HPDE6-E6E7 (cell line): Measurements from ENCODE around the gene ZNF436.

ENCODE experiments used
- DNase-seq: peaks from one replicate; pipeline ENCODE4 v3.0.0; 2011; ENCODE audit warnings: missing footprints; ENCODE audit errors: extremely low spot score

The ZNF436 gene

DNA sequence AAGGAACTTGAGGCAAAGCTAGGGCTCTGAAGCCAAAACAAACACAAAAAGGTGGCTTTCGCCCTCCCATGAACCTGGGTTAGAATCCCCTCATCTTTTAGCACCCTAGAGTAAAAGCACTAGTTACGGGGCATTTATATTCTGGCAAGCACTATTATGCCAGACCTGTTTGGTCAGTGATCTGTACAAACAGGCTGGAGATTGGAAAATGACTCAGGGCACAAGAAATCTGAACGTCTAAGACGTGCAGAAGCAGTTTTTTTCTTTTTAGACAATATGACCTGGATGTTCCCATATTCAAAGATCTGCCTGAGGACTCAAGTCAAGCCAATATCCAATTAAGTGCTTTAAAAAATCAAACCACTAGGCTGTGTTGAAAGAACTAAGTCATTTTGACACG lies 3.0 kb downstream of the ZNF436 start:
- no peak for DNase-seq

- no peak for DNase-seq
These were observed 3.5 kb downstream of the ZNF436 start for GRCh38 chr1:23366146-23366545.

DNA sequence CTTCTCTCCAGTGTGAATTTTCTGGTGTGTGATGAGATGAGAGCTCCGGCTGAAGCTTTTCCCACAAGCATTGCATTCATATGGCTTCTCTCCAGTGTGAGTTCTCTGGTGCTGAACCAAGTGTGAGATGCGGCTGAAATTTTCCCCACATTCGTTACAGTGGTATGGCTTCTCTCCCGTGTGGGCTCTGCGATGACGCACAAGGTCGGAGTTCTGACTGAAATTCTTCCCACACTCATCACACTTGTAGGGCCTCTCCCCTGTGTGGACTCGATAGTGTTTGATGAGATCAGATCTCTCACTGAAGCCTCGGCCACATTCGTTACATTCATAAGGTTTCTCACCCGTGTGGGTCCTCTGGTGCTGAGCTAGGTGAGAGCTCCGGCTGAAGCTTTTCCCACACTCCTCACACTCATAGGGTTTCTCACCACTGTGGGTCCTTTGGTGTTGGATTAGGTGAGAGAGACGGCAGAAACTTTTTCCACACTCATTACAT lies 7.4 kb downstream of the ZNF436 start:
- no peak for DNase-seq

DNA sequence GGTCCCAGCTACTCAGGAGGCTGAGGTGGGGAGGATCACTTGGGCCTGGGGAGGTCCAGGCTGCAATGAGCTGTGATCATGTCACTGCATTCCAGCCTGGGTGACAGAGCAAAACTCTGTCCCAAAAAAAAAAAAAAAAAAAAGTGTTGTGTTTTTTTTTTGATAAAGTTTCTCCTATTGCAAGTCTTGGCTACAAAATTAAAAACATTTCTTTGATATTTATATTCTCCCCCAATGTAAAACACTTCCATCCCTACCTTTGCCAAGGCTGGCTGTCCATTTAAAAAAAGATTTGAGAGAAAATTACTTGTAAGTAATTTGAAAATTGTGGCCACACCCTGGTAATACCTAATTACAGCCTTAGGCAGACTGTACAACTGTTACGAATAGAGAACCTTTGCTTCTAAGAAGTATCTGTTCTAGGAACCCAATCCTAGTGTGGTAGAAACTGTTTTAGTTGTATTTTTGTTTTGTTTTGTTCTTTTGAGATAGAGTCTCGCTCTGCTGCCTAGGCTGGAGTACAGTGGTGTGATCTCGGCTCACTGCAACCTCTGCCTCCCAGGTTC lies 11.2 kb downstream of the ZNF436 start:
- DNase-seq = no peak

GRCh38 chr1:23357138-23357908 lies 12.3 kb downstream of the ZNF436 start:
- DNase-seq = no peak

GRCh38 chr1:23356471-23357137 lies 13.0 kb downstream of the ZNF436 start:
- DNase-seq = no peak

DNA sequence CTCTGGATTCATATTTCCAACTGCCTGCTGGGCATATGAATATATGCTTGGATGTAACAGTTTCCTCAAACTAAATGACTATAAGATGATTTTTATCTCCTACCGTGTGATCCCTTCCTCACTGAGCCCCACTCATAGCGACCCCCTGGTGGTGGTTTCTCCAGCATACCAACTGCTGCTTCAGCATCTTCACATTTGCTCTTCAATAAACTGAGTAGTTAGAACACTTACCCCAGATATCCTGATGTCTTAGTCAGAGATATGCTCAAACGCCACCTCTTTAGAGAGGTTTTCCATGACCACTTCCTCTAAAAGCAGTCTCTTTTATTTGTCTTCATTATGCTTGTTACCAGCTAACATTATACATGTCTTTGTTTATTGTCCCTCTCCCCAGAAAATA lies 15.4 kb downstream of the ZNF436 start:
- DNase-seq = no peak

DNA sequence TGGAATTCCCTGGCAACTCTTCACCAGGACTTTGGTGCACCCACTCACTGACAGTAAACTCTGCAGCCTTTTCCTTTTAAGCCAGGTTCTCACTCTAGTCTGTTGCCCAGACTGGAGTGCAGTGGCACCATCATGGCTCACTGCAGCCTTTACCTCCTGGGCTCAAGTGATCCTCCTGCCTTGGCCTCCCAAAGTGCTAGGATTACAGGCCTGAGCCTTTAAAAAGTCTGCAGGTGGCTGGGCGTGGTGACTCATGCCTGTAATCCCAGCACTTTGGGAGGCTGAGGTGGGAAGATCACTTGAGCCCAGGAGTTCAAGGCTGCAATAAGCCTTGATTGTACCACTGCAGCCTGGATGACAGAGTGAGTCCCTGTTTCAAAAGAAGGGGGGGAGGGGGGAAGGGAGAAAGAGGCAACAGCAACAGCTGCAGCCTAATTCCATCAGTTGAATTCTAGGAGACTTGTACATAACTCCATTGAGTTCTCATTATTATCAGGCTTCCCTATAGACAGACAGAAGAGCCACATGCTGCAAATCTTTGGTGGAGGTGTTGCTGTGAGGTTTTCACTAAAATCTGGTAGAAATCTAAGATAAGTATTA lies 17.4 kb downstream of the ZNF436 start:
- no peak for DNase-seq

GRCh38 chr1:23345920-23346319 lies 23.7 kb downstream of the ZNF436 start:
- DNase-seq = no peak

- no peak for DNase-seq
These were observed 24.6 kb downstream of the ZNF436 start for GRCh38 chr1:23344987-23345472.

DNA sequence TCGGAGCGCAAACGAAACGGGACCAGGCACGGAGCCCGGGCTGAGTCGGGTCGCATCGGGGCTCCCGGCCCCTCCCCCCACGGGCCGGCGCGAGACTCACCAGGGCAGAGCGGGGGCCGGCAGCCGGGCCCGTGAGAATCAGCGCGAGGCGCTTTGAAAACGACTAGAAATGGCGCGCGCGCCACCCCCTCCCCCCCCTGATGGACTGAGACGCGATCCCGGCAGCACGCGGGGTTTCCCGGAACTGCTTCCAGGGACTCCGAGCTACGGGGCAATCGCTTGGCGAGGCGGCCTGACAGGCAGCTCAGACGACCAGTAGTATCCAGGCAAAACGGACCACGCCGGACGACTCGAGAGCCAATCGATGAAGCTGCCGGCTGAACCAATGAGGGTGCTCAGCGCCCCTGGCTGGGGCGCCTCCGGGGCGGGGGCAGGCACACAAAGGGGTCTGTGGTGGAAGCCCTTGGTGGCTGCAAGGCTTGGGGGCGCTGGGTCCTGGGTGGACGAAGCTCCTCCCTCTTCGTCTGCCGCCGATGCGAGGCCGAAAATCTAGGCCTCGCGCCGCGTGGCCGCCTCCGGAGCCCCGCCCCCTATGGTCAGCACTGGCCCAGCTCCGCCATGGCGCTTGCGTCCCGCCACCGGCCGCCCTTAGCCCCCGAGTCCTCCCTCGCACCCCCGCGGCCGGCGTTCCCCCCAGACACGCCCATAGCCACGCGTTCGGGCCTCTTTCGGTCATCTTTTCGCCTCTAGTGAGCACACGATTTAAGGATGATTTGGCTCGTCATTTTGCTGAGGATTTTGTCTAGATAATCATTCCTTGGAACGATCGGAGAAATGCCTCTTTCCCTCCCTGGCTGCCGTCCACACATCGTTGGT lies 25.3 kb downstream of the ZNF436 start, which contains the start of gene HNRNPR:
HNRNPR (minus strand) TSS at position 174 of the 876 bp plus-strand sequence. CDS start 3,276 bp downstream, outside the sequence.
- peak; percentile 99 for DNase-seq

DNA sequence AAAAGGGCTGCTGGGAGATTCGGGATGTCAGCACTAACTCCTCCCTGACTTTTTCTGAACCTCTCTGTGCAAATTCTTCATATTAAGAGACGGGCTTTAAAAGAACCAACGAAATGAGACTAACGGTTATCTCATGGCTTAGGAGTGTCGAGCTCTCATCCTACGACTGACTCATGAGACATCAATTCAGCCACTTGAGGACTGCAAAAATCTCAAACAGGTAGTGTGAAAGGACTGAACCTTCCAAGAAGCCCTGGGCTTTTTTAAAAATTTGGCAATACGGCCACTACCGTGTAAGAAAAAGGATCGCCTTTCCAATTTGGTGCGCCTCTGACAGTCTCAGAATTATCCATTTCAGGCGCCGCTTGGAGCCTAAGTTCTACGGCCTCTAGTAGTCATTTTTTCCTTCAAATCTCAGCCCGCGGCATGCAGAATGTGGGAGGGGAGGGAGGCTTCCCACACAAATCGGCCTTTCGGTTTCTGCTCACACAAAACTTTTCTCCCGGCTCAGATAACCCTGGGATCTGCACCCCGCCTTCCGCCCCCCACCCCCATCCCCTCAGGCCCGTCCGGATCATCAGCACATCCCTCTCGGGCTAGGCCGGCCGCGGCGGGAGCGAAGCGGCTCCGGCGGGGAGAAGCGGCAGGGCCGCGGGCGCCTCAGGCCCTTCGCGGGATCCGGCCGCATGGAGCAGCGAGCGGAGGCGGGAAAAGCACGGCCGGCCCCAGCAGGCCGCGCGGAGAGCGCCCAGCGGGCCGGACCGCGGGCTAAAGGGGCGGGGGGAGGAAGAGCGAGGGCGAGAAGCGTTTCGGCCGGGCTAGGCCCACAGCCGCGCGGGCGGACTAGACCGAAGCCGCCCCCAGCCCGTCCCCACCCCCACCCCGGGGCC lies 26.2 kb downstream of the ZNF436 start:
- no peak for DNase-seq

DNA sequence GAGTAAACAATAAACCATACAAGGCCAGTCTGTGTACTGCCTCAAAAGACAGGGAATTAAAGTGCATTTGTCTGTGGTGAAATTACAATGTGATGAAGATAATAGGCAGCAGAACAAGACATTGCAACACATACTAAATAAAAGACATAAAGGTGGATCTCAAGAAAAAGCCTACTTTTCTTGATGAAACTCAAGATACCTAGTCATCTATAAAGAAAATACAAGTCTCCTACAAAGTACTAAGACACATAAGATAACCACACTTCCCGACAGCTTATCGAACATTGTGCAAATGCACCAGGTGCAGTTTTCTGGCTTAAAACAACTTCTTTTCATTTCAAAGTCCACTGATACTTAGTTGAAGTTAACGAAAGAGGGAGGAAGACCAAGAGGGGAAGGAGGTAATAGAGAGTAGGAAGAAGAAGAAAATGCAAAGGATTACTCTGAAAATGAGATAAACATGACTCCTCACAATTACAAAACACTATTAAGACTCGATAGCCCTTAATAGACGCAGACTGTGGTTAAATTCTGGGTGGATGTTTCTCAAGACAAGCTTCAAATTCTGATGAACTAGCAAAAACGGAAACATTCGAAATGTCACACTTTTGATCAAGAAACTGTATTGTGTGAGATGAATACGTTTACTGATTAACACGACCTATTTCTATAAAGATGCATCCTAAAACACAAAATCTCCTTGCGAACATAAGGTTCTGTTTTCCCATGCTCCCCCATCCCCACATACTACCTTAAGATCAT lies 27.5 kb downstream of the ZNF436 start:
- DNase-seq = no peak

DNA sequence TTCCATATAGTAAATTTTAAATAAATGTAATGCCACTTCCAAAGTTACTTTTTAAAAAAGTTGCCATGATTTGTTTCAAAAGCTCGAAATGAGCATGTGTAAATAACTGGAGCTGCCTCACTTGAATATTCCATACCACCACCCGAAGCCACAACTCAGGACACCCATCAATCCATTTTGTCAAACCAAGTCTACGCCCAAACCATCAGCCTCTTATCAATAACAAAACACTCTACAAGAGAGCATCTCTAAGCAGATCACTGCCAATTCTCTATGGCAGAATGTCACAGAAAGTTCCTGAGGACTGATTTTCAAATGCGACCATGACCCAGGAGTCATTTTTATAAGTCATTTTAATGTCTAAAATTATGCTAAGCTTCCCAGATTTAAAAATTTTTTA lies 30.0 kb downstream of the ZNF436 start:
- DNase-seq = no peak

DNA sequence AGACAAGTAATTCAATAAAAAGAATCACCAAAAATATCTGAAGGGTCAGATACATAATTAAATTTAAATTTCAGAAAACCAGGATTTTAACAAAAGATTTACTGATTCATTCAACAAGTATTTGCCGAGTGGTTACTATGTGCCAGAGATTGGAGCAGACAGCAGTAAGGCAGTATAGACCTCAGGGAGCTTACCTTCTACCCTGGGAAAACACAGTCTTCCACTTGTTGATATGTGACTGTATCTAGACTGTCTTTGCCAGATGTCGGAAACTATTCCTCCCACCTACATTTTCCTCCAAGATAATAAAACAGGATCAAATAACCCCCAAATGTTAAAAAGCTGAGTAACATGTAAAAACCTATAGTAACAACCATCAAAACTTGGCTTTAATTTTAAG lies 31.8 kb downstream of the ZNF436 start:
- DNase-seq = no peak

GRCh38 chr1:23331713-23332112 lies 37.9 kb downstream of the ZNF436 start:
- DNase-seq = no peak

DNA sequence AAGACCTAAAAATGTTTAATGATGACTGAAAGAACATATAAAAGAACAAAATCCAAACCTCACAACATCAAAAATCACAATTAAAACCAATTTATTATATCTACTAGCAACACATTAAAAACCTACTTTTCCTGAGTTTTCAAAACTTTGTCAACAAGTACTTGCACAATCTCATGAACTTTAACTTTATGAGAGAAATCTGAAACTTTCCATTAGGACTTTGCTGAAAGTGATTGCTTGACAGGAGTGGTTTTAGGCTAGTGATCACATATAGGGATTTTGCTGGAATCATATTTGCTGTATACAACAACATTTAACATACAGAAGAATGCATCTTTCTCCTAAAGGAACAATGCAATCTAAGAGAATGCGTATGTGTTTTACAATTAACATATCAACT lies 38.8 kb downstream of the ZNF436 start:
- no peak for DNase-seq

DNA sequence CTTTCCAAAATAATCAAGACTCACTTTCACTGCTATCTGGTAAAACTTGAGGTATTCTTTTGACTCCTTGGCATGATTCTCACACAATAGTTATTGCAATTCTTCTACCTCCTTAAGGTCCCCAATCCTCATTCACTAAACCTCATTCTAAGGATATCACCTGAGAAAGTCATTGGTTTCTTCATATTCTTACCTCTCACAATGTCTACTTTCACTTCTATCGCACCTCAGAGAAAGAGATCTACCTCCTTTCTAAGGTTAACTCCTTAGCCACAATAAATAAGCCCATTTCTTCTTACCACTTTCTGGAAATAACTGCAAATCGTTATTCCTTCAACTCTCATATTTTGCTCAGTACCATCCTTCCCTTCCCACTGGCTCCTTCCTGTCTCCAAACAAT lies 44.2 kb downstream of the ZNF436 start:
- DNase-seq = no peak

GRCh38 chr1:23322770-23323169 lies 46.9 kb downstream of the ZNF436 start:
- no peak for DNase-seq
